Motor neuron (in vitro differentiated cells): Measurements from ENCODE around the gene SF3B6. TPM values are rescaled to one million over a fixed set of nuclear protein-coding genes. Genes with fewer than 3 reads are reported as not detected.
"Not testable (repeated sequence)": the region's sequence is repeated elsewhere in the genome, so short reads cannot be mapped to it uniquely, and the experiment has no call there.

ENCODE experiments used
- ATAC-seq, 8 experiments: fragments of 200-7000 bp; cut with Tn5 transposase; replicated peaks in 6 of 8; 2 replicates each; pipeline ENCODE4 v1.8.0; 2021; ENCODE audit warnings: mild to moderate bottlenecking in 8 of 8, moderate library complexity in 8 of 8
- H3K27ac ChIP-seq, 2 donors: fragments of 250-450 bp; sonication (Bioruptor Pico); 2 replicates each; pipeline ENCODE4 v1.9.0; 2021; ENCODE audit warnings: antibody characterized with exemption in 2 of 2, mild to moderate bottlenecking in 2 of 2, moderate library complexity in 1 of 2
- H3K4me1 ChIP-seq, 2 donors: fragments of 250-450 bp; sonication (Bioruptor Pico); replicated peaks in 1 of 2; 2 replicates each; pipeline ENCODE4 v1.6.1; 2021; ENCODE audit warnings: antibody characterized with exemption in 2 of 2, mild to moderate bottlenecking in 2 of 2, moderate library complexity in 1 of 2
- H3K4me3 ChIP-seq, 5 donors: fragments of 250-450 bp; sonication (Bioruptor Pico); 2 replicates each; pipeline ENCODE4 v1.9.0; 2021; ENCODE audit warnings: antibody characterized with exemption in 5 of 5, mild to moderate bottlenecking in 5 of 5, moderate library complexity in 4 of 5
- WGBS, 10 experiments: fragments of 450-650 bp; shearing (Covaris generic); methylation state at CpG; one replicate each; pipeline ENCODE4 v1.0.0; 2022; 5-methylcytosine and 5-hydroxymethylcytosine counted together
- in situ Hi-C, 9 experiments: fragments of 400-800 bp; cut with MboI; loops; one replicate each; pipeline ENCODE4 v1.15.0; 2021; ENCODE audit warnings: low sequenced_read_pairs in 9 of 9, low pct_unique_long_range_greater_than_20kb in 2 of 9; ENCODE audit not compliant: unreplicated experiment in 9 of 9
- total RNA-seq, 8 experiments: library from RNA; unstranded; fragments of 300-600 nt; gene quantifications; 2 replicates each; pipeline versions ENCODE4 v1.2.3 to v1.2.4, GENCODE V29; 2022

Gene SF3B6
- total RNA-seq, 8 experiments from 2014 or later, result 145 to 231 (median 189) TPM

- 0 to 2% (median 0%) methylated on average over 1 to 13 of the region's 38 CpGs; no CpG with 5 or more reads in 3 of the 10 experiments for WGBS, 10 experiments
- Histone ChIP-seq H3K4me1 (peaks cover 5 to 7% of the 10 kb centered on the region in 2 donors), H3K4me3 (peak within 1 kb of the TSS; percentile 48 to 82 (median 55)), H3K27ac (peak within 1 kb of the TSS in 1 of 2 donors; percentile 11)
- in situ Hi-C loops, result no loop called here
- peak; percentile 95 to 98 (median 97) for ATAC-seq
Observed at GRCh38 chr2:24046930-24047702, 29.0 kb downstream of the SF3B6 start, which contains the start of gene WDCP. WDCP (minus strand) TSS chr2:24047391; CDS start chr2:24039494, 7,897 bp downstream.

- no peak overlapping the region for H3K27ac ChIP-seq
Observed at GRCh38 chr2:24046599-24046929, 29.6 kb downstream of the SF3B6 start.

GRCh38 chr2:24045511-24046508, 30.3 kb downstream of the SF3B6 start:
- in situ Hi-C loops, result no loop called here
- no peak for ATAC-seq
- Histone ChIP-seq H3K4me1 (peaks cover 4 to 7% of the 10 kb centered on the region in 2 donors), H3K27ac (no peak overlapping the region), H3K4me3 (peak overlapping the region in 3 of 5 donors; percentile 48 to 82 (median 60))
- WGBS, 10 experiments, result 10 to 100% (median 90%) methylated on average over 2 to 10 of the region's 11 CpGs

More at GRCh38 chr2:24046599-24046929, 29.6 kb downstream of the SF3B6 start:
- peaks cover 4 to 7% of the 10 kb centered on the region in 2 donors for H3K4me1 ChIP-seq
- no peak for ATAC-seq
- WGBS, 10 experiments, result 0 to 13% (median 0%) methylated on average over 1 to 2 of the region's 2 CpGs
- H3K4me3 ChIP-seq, result peak overlapping the region; percentile 48 to 82 (median 55)
- in situ Hi-C loops, result no loop called here

- ATAC-seq, in situ Hi-C loops, H3K27ac ChIP-seq, H3K4me1 ChIP-seq, H3K4me3 ChIP-seq: not testable (repeated sequence)
- WGBS, 10 experiments, result 96 to 100% (median 100%) methylated on average over 1 to 5 of the region's 6 CpGs; no CpG with 5 or more reads in 5 of the 10 experiments
Observed at GRCh38 chr2:24043133-24043532, 33.0 kb downstream of the SF3B6 start.

- Histone ChIP-seq H3K27ac (no peak overlapping the region), H3K4me3 (no peak overlapping the region), H3K4me1 (no peaks in the 10 kb centered on the region)
- ATAC-seq, result peak in 1 of 8 experiments; percentile 29
- in situ Hi-C loops, result no loop called here
- WGBS, 10 experiments, result 44 to 100% (median 90%) methylated on average over 1 to 4 of the region's 4 CpGs; no CpG with 5 or more reads in 3 of the 10 experiments
Observed at GRCh38 chr2:24040511-24040910, 35.6 kb downstream of the SF3B6 start.

GRCh38 chr2:24038786-24039499, 37.2 kb downstream of the SF3B6 start:
- no peak for ATAC-seq
- WGBS, 10 experiments, result 93 to 100% (median 100%) methylated on average over 2 to 6 of the region's 9 CpGs; no CpG with 5 or more reads in 2 of the 10 experiments
- in situ Hi-C loops, result no loop called here

GRCh38 chr2:24026233-24026632, 49.9 kb downstream of the SF3B6 start:
- in situ Hi-C loops, result no loop called here
- peaks cover 5 to 10% of the 10 kb centered on the region in 2 donors for H3K4me1 ChIP-seq
- H3K4me3 ChIP-seq, result no peak overlapping the region
- H3K27ac ChIP-seq, result peak overlapping the region in 1 of 2 donors; percentile 65
- peak in 5 of 8 experiments; percentile 60 to 73 (median 71) for ATAC-seq
- WGBS, 10 experiments, result 0 to 67% (median 30%) methylated on average over 1 to 2 of the region's 2 CpGs; no CpG with 5 or more reads in 2 of the 10 experiments

More at GRCh38 chr2:24038786-24039499, 37.2 kb downstream of the SF3B6 start:
- no peaks in the 10 kb centered on the region for H3K4me1 ChIP-seq
- H3K27ac ChIP-seq, result no peak overlapping the region
- H3K4me3 ChIP-seq, result no peak overlapping the region

GRCh38 chr2:24024996-24025663, 51.0 kb downstream of the SF3B6 start:
- no peak for ATAC-seq
- in situ Hi-C loops, result no loop called here
- no peak overlapping the region for H3K4me3 ChIP-seq
- peak overlapping the region in 1 of 2 donors; percentile 65 for H3K27ac ChIP-seq
- H3K4me1 ChIP-seq, result peaks cover 10% of the 10 kb centered on the region in 2 donors
- WGBS, 10 experiments, result 89 to 100% (median 96%) methylated on average over 1 to 8 of the region's 17 CpGs; no CpG with 5 or more reads in 3 of the 10 experiments

- peaks cover 10 to 12% of the 10 kb centered on the region in 2 donors for H3K4me1 ChIP-seq
- no peak overlapping the region for H3K4me3 ChIP-seq
- 66 to 100% (median 89%) methylated on average over 1 to 5 of the region's 12 CpGs; no CpG with 5 or more reads in 7 of the 10 experiments for WGBS, 10 experiments
- in situ Hi-C loops, result no loop called here
- ATAC-seq, result peak in 1 of 8 experiments; percentile 40
- H3K27ac ChIP-seq, result no peak overlapping the region
Observed at GRCh38 chr2:24024018-24024417, 52.1 kb downstream of the SF3B6 start.

GRCh38 chr2:24022975-24023575, 53.1 kb downstream of the SF3B6 start:
- Histone ChIP-seq H3K27ac (no peak overlapping the region), H3K4me1 (peaks cover 10 to 12% of the 10 kb centered on the region in 2 donors), H3K4me3 (no peak overlapping the region)
- ATAC-seq, result no peak
- in situ Hi-C loops, result no loop called here
- 100% methylated on average over 2 of the region's 16 CpGs; no CpG with 5 or more reads in 9 of the 10 experiments for WGBS, 10 experiments

GRCh38 chr2:24022324-24022974, 53.7 kb downstream of the SF3B6 start:
- in situ Hi-C loops, result no loop called here
- no peak overlapping the region for H3K4me3 ChIP-seq
- ATAC-seq, result no peak
- peaks cover 10 to 12% of the 10 kb centered on the region in 2 donors for H3K4me1 ChIP-seq
- WGBS, 10 experiments, result 33% methylated on average over 1 of the region's 14 CpGs; no CpG with 5 or more reads in 9 of the 10 experiments
- no peak overlapping the region for H3K27ac ChIP-seq
